HCT116 (cell line): Measurements from ENCODE around the gene ACSBG1.

ENCODE experiments used
- CTCF ChIP-seq, 3 experiments: fragments of 200-600 bp in 1 of 3; sonication (generic) in 1 of 3; IDR thresholded peaks in 2 of 3; conservative IDR thresholded peaks in 1 of 3; 2 replicates each; pipeline ENCODE4 v1.5.1; 2012 to 2017; ENCODE audit warnings: low read depth in 2 of 3, low read length in 2 of 3, antibody characterized with exemption in 1 of 3, borderline replicate concordance in 1 of 3, control low read depth in 1 of 3, mild to moderate bottlenecking in 1 of 3, mixed read lengths in 1 of 3, mixed run types in 1 of 3, moderate library complexity in 1 of 3; ENCODE audit not compliant: insufficient read depth in 1 of 3
- POLR2A ChIP-seq: IDR thresholded peaks from 2 replicates; pipeline ENCODE4 v1.7.0; 2011; ENCODE audit warnings: borderline replicate concordance; ENCODE audit not compliant: insufficient read depth, insufficient read length; ENCODE audit errors: extremely low read depth
- SIN3A ChIP-seq: IDR thresholded peaks from 2 replicates; pipeline ENCODE4 v1.6.1; 2012; ENCODE audit warnings: low read depth
- SP1 ChIP-seq: IDR thresholded peaks from 2 replicates; pipeline ENCODE4 v1.6.1; 2012; ENCODE audit warnings: low read depth

GRCh38 chr15:78201281-78202190, 32.8 kb downstream of the ACSBG1 start:
- no peak for TF ChIP-seq POLR2A
- TF ChIP-seq SIN3A, result no peak
- no peak for TF ChIP-seq CTCF (IDR thresholded peaks at IDR 0.05 in 2 of 3, conservative IDR thresholded peaks at IDR 0.05 in 1 of 3; ENCODE audit: borderline replicate concordance in 1 of 3, insufficient read depth in 1 of 3, low read depth in 2 of 3, low read length in 2 of 3)
- TF ChIP-seq SP1, result no peak
